GM18511 (cell line): ENCODE results near the gene PDGFRB.

ENCODE experiments used
- ATAC-seq: cut with Tn5 transposase; IDR thresholded peaks from one replicate; pipeline ENCODE4 v1.9.1; 2021; ENCODE audit warnings: mild to moderate bottlenecking, moderate library complexity; ENCODE audit not compliant: unreplicated experiment

PDGFRB gene

DNA sequence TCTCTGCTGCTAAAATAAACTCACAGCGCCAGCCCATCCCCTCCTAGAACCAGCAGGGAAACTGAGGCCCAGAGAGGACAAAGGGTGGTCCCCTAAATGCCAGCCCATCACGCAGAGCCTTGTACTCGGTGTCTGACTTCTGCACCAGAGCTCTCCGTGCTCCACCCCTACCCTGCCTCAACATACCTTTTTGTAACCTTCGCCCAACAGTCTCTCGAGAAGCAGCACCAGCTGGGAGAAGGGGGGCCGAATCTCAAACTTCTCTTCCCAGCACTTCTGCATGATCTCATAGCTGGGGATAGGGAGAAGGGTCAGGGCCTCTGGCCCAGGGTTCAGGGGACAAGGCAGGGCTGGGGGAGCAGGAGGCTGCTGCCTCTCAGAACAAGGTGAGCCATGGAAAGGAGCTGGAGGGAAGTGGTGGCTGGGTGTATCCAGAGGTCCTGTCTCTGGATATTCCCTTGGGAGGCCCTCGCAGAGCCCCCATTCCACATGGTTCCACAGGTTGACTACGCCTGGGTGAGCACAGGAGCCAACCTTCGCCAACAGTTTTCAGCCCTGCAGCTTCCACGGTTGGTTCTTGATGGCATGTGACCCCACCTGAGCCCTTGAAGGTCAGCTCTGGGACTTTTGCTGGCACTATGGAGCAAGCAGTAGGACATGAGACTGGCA, 37.0 kb downstream of the PDGFRB start:
- no peak for ATAC-seq

GRCh38 chr5:150117945-150118560, 37.6 kb downstream of the PDGFRB start:
- ATAC-seq: no peak

- no peak for ATAC-seq
These were observed 38.8 kb downstream of the PDGFRB start for GRCh38 chr5:150116667-150117400.

DNA sequence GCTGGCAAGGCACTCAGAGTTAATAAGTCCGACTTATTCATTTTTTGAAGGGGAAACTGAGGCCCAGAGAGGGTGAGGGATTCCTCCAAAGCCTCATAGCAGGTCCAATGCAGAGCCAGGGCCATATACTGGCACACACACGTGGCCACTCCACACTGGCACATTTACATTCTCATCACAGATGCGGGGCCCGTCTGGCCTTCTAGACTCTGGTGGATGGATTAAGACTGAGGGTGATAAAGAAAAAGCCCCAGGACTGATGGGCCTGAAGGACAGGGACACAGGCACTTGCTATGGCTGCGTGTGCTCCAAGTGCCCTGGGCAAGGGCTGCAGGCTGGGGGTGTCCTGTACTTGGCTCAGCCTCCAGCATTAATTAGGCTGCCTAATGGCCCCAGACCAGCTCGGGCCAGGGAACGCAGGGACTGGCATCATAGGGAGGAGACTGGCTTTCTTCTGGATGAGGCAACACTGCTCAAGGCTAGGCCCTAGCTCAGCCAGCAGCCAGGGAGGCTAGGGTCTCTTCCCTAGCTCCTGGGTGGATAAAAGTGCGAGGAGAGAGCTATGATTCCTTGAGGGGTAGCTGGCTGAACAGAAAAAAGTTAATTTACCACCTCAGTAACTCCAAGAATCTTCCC, 40.8 kb downstream of the PDGFRB start:
- no peak for ATAC-seq

GRCh38 chr5:150114102-150114641, 41.5 kb downstream of the PDGFRB start:
- no peak for ATAC-seq

- no peak for ATAC-seq
These were observed 42.4 kb downstream of the PDGFRB start for GRCh38 chr5:150113047-150113744.

- no peak for ATAC-seq
These were observed 43.2 kb downstream of the PDGFRB start for GRCh38 chr5:150112201-150113046.

DNA sequence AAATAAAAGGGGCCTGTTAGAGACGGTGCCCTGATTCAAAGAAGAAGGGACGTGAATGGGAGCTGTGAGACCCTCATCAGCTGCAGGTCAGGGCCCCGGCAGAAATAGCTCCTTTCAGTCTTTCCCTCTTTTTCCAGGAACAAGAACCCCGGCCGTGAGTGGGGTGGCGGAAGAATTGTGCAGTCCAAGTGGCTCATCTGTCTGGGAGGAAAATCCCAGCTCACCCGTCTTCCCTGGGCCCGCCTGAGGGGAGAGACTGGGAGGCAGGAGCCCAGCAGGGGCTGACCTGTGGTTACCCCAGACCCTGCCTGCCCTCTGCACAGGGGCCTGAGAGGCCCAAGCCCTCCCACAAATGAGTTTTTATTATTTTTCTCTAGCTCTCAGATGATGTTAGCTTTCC, 44.5 kb downstream of the PDGFRB start:
- no peak for ATAC-seq

DNA sequence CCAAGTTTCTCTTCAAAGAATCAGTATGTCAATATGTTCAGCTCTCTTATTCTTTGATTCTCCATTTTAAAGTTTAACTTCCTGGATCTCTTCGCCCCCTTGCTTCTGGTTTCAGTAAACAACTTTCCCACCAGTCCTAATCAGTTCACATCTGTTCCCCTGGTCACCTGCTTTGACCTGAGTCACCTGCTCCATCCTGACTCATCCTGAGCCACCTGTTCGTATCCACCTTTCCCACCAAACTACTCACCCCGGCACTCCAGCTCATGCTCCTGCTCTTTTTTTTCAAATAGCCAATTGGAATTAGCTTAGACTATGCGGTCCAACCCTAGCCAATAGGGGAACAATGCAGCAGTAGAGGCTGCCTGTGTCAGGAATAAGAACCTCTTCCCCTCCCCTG, 45.7 kb downstream of the PDGFRB start:
- ATAC-seq: no peak

- no peak for ATAC-seq
These were observed 46.7 kb downstream of the PDGFRB start for GRCh38 chr5:150108711-150109514.

GRCh38 chr5:150107909-150108447, 47.7 kb downstream of the PDGFRB start:
- ATAC-seq: no peak

- no peak for ATAC-seq
These were observed 48.8 kb downstream of the PDGFRB start for GRCh38 chr5:150106674-150107426.

DNA sequence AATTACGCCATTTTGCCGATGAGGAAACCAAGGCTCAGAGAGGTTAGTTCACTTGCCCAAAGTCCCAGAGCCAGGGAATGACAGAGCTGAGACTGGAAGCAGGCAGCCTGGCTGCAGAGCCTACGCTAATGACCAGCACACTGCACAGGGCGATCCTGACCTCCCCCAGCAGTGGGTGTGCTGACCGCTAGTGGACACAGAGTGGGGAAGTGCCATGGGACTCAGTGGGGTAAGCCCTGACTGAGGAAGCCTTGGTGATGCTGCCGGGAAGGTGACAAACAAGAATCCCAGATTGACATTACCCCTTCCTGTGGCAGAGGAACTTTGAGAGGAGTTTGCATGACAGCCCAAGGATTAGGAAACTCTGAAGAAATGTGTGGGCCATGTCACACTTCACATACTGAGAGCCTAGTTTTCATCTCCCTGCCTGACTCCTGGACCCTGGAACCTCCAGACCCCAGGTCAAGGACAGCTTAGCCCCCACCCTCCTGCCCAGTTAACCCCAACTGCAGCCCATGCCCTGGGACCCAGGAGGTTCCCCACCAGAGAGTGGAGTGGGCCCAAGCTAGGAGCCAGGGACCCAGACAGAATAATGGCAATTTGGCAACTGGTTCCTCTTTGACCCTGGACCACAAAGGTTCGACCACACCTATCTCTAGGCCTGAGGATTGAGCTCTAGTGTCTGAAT, 49.6 kb downstream of the PDGFRB start:
- no peak for ATAC-seq

GRCh38 chr5:150104550-150104870, 51.1 kb downstream of the PDGFRB start:
- ATAC-seq: no peak

GRCh38 chr5:150103678-150104549, 51.7 kb downstream of the PDGFRB start:
- no peak for ATAC-seq

DNA sequence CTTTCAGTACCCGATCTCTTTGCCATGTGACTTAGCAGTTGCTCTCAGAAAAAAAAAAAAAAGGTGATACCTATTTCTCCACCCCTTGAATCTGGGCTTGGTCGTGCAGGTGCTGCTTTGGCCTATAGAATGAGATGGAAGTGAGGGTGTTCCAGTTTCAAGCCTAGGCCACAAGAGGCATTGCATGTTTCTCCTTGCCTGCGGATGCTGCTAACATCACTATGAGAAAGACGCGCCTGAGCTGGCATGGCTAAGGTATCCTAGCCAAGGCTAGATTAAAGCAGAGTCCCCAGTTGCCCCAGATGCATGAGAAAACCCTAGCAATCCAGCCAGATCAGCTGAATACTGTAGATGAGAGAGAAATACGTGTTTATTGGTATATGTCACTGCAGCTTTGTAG, 54.6 kb downstream of the PDGFRB start:
- no peak for ATAC-seq

GRCh38 chr5:150097152-150097551, 58.5 kb downstream of the PDGFRB start:
- no peak for ATAC-seq
